ENCODE results near the gene LDHD. TPM values are rescaled to one million over a fixed set of nuclear protein-coding genes. Genes with fewer than 3 reads are reported as not detected.

LDHD gene
- total and polyA plus RNA-seq, 2 of the 13 experiments (the other 11 are each of a cell fraction or from before 2014, with no cell fraction given) = 9.1 to 9.8 TPM

DNA sequence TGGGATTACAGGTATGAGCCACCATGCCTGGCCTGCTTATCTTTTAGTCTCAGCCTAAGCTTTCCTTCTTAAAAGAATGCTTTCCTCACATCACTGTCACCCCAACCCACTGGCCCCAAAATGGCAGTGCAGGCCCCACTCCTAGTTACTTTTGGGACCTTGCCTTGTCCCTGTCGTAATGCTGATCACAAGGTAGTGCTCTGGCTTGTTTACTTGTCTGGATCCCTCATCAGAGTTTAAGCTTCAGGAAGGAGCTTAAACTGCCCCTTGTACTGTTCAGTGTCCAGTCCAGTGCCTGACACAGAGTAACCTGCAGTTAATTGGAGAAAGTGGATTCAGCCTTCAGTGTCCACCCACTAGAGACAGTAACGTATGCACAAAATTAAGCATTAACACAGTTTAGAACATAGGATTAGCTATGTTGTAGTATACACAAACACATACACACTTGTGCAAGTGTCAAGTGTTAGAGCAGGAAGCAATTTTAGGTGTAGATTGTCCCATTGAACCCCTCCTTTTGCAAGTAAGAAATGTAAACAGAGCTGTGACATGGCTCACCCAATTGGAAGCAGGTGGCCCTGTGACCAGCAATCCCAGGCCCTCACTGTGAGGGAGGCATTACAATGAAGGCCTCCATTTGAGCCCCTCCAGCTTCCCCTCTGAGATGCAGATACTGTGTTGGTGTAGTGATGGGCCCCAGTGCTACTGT, 44.2 kb downstream of the LDHD start:
- no peaks in the 10 kb centered on the region for H3K9me3 ChIP-seq (ENCODE audit: low read length)
- ChIA-PET POLR2A (no interaction called here), CTCF (ENCODE audit: low intra/inter-chr PET ratio, low total read pairs) (no interaction called here)
- BruUV-seq (replicated peaks) = no TSS peak
- in situ Hi-C loops (cut with HindIII; ENCODE audit: extremely low pct_ligation_motif_present, low pct_unique_long_range_greater_than_20kb) = no loop called here
- WGBS (ENCODE audit: low lambda C conversion rate) = 91% methylated on average over 2 of the region's 2 CpGs
- ATAC-seq (no peak), FAIRE-seq (no peak), DNase-seq (ENCODE audit: low spot score) (no peak)
- H3K4me2 ChIP-seq (ENCODE audit: low read depth, low read length) = no peak overlapping the region
- H3K4me3 ChIP-seq (replicated peaks in 1 of 3; ENCODE audit: insufficient read depth in 1 of 3, low read depth in 2 of 3, low read length in 3 of 3) = no peak overlapping the region
- H3K27ac ChIP-seq (ENCODE audit: extremely low read length, insufficient read depth, low read length) = peak overlapping the region; percentile 20
- no peak overlapping the region for H2AFZ ChIP-seq (ENCODE audit: low read length)
- peaks cover 64% of the 10 kb centered on the region for H3K4me1 ChIP-seq (ENCODE audit: insufficient read depth, low read length)
- H3K36me3 ChIP-seq (replicated peaks in 1 of 2; ENCODE audit: control insufficient read depth in 1 of 2, insufficient read depth in 2 of 2, low read length in 2 of 2) = peaks cover 2 to 3% of the 10 kb centered on the region in 2 experiments; a peak in 1 of 5 replicates
- no peak overlapping the region for H3K9ac ChIP-seq (ENCODE audit: insufficient read depth, low read depth, low read length)
- H4K20me1 ChIP-seq (ENCODE audit: insufficient read depth, low read length) = peaks cover 52% of the 10 kb centered on the region
- intact Hi-C loops (cut with micrococcal nuclease; ENCODE audit: unreplicated experiment) = no loop called here
- H3K79me2 ChIP-seq (ENCODE audit: insufficient read depth, low read length) = peaks cover 90% of the 10 kb centered on the region
- no peaks in the 10 kb centered on the region for H3K27me3 ChIP-seq (ENCODE audit: control insufficient read depth in 1 of 2, insufficient read depth in 2 of 2, low read length in 2 of 2)
- TF ChIP-seq ASH2L (IDR thresholded peaks at IDR 0.05; ENCODE audit: insufficient read length, low read depth, low read length) = no peak
- 0 out of 2 replicates have a peak, but pooled peaks have one; percentile 32 for TF ChIP-seq ZMYM4 (CRISPR knock-in tag; IDR thresholded peaks at IDR 0.05)
- TF ChIP-seq ZNF75D (CRISPR knock-in tag; IDR thresholded peaks at IDR 0.05; ENCODE audit: borderline replicate concordance) = no peak
- no peak for TF ChIP-seq PCBP1 (IDR thresholded peaks at IDR 0.05; ENCODE audit: borderline replicate concordance, low read depth, low read length)
- no peak for TF ChIP-seq ZNF878 (CRISPR knock-in tag; IDR thresholded peaks at IDR 0.05)
- TF ChIP-seq SCMH1 (CRISPR knock-in tag; IDR thresholded peaks at IDR 0.05; ENCODE audit: borderline replicate concordance) = no peak
- TF ChIP-seq NCOR1 (IDR thresholded peaks at IDR 0.05; ENCODE audit: borderline replicate concordance, low read length) = no peak
- TF ChIP-seq, protein P1, sequence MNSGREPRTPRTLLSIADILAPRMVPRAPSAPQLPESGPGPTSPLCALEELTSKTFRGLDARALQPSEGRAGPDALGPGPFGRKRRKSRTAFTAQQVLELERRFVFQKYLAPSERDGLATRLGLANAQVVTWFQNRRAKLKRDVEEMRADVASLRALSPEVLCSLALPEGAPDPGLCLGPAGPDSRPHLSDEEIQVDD (CRISPR knock-in tag; IDR thresholded peaks at IDR 0.05; ENCODE audit: borderline replicate concordance) = no peak
- no peak for TF ChIP-seq TCF12 (IDR thresholded peaks at IDR 0.05)
- TF ChIP-seq TCF12 (CRISPR knock-in tag; IDR thresholded peaks at IDR 0.05) = no peak
- TF ChIP-seq TBX2 (CRISPR knock-in tag; IDR thresholded peaks at IDR 0.05; ENCODE audit: borderline replicate concordance) = peak; percentile 62
- TF ChIP-seq IKZF4 (CRISPR knock-in tag; IDR thresholded peaks at IDR 0.05; ENCODE audit: borderline replicate concordance, low read depth, not compliant biosample characterization) = no peak
- TF ChIP-seq MAFG (CRISPR knock-in tag; IDR thresholded peaks at IDR 0.05) = no peak
- TF ChIP-seq ZNF567 (CRISPR knock-in tag; IDR thresholded peaks at IDR 0.05; ENCODE audit: borderline replicate concordance) = no peak
- TF ChIP-seq, protein P2, sequence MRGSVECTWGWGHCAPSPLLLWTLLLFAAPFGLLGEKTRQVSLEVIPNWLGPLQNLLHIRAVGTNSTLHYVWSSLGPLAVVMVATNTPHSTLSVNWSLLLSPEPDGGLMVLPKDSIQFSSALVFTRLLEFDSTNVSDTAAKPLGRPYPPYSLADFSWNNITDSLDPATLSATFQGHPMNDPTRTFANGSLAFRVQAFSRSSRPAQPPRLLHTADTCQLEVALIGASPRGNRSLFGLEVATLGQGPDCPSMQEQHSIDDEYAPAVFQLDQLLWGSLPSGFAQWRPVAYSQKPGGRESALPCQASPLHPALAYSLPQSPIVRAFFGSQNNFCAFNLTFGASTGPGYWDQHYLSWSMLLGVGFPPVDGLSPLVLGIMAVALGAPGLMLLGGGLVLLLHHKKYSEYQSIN (CRISPR knock-in tag; IDR thresholded peaks at IDR 0.05; ENCODE audit: borderline replicate concordance) = no peak
- 0 out of 2 replicates have a peak, but pooled peaks have one; percentile 10 for TF ChIP-seq ZMYM3 (CRISPR knock-in tag; IDR thresholded peaks at IDR 0.05)
- TF ChIP-seq, protein P3, sequence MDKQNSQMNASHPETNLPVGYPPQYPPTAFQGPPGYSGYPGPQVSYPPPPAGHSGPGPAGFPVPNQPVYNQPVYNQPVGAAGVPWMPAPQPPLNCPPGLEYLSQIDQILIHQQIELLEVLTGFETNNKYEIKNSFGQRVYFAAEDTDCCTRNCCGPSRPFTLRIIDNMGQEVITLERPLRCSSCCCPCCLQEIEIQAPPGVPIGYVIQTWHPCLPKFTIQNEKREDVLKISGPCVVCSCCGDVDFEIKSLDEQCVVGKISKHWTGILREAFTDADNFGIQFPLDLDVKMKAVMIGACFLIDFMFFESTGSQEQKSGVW (CRISPR knock-in tag; IDR thresholded peaks at IDR 0.05; ENCODE audit: borderline replicate concordance) = no peak
- peak; percentile 34; the same call in 1 of the 2 replicates for TF ChIP-seq ZNF788 (CRISPR knock-in tag; IDR thresholded peaks at IDR 0.05; ENCODE audit: borderline replicate concordance)
- no peak for TF ChIP-seq JUND (CRISPR knock-in tag; IDR thresholded peaks at IDR 0.05)
- no peak for TF ChIP-seq LCORL (IDR thresholded peaks at IDR 0.05)
- TF ChIP-seq LCORL (CRISPR knock-in tag; IDR thresholded peaks at IDR 0.05) = peak; percentile 51; the same call in 1 of the 2 replicates
- TF ChIP-seq KLF13 (CRISPR knock-in tag; IDR thresholded peaks at IDR 0.05) = no peak
